ENCODE results near the gene ESYT1. TPM values are rescaled to one million over a fixed set of nuclear protein-coding genes. Genes with fewer than 3 reads are reported as not detected.

ESYT1 gene
- total and polyA plus RNA-seq, 2 donors (not counting 3 experiments of a cell fraction or from before 2014, with no cell fraction given) = 161 to 234 TPM

DNA sequence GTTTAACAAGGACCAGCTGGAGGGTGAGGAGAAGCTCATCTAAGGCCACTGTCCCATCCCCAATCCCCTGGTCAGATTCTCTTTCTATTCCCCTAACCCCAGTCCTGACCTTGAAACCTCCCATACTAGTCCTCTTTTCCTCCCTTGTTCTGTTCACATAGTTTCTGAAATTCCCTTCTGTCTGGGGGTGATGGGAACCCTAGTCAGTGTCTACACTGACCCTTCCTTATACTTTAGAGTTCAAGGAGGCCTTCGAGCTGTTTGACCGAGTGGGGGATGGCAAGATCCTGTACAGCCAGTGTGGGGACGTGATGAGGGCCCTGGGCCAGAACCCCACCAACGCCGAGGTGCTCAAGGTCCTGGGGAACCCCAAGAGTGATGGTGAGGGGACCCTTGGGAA lies 26.8 kb downstream of the ESYT1 start:
- no TSS peak for BruUV-seq (replicated peaks)
- FAIRE-seq (no peak), DNase-seq (ENCODE audit: low read depth, low spot score) (no peak)
- no peaks in the 10 kb centered on the region for H4K20me1 ChIP-seq (replicated peaks; ENCODE audit: control insufficient read depth, extremely low read depth, insufficient read depth, low read length)
- dilution Hi-C loops (cut with MboI; ENCODE audit: extremely low pct_ligation_motif_present, low sequenced_read_pairs) = no loop called here
- no peaks in the 10 kb centered on the region for H3K27me3 ChIP-seq (ENCODE audit: control insufficient read depth in 2 of 2, insufficient read depth in 2 of 2, low read length in 2 of 2)
- intact Hi-C loops (cut with micrococcal nuclease) = no loop called here
- TF ChIP-seq JUN (IDR thresholded peaks at IDR 0.05; ENCODE audit: borderline replicate concordance, insufficient read depth, insufficient read length, low read depth) (no peak), FOS (IDR thresholded peaks at IDR 0.05; ENCODE audit: borderline replicate concordance, insufficient read depth, low read length) (no peak), EZH2 (IDR thresholded peaks at IDR 0.05; ENCODE audit: borderline replicate concordance, low read depth, low read length, severe bottlenecking) (no peak), POLR2AphosphoS5 (IDR thresholded peaks at IDR 0.05; ENCODE audit: insufficient read depth, low read depth, low read length) (no peak), MYC (IDR thresholded peaks at IDR 0.05; ENCODE audit: low read depth, low read length) (no peak), POLR2A (IDR thresholded peaks at IDR 0.05; ENCODE audit: low read depth, low read length) (no peak), GATA2 (IDR thresholded peaks at IDR 0.05; ENCODE audit: insufficient read depth, insufficient read length, low read depth, low read length) (no peak)
- TF ChIP-seq, protein P1, sequence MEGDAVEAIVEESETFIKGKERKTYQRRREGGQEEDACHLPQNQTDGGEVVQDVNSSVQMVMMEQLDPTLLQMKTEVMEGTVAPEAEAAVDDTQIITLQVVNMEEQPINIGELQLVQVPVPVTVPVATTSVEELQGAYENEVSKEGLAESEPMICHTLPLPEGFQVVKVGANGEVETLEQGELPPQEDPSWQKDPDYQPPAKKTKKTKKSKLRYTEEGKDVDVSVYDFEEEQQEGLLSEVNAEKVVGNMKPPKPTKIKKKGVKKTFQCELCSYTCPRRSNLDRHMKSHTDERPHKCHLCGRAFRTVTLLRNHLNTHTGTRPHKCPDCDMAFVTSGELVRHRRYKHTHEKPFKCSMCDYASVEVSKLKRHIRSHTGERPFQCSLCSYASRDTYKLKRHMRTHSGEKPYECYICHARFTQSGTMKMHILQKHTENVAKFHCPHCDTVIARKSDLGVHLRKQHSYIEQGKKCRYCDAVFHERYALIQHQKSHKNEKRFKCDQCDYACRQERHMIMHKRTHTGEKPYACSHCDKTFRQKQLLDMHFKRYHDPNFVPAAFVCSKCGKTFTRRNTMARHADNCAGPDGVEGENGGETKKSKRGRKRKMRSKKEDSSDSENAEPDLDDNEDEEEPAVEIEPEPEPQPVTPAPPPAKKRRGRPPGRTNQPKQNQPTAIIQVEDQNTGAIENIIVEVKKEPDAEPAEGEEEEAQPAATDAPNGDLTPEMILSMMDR (IDR thresholded peaks at IDR 0.05; ENCODE audit: extremely low read depth in 1 of 2, insufficient read depth in 1 of 2, low read depth in 1 of 2, low read length in 2 of 2) = no peak
- TF ChIP-seq, protein P2, sequence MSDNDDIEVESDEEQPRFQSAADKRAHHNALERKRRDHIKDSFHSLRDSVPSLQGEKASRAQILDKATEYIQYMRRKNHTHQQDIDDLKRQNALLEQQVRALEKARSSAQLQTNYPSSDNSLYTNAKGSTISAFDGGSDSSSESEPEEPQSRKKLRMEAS (IDR thresholded peaks at IDR 0.05; ENCODE audit: insufficient read depth, insufficient read length) = no peak
- H2AFZ ChIP-seq (ENCODE audit: low read depth, low read length) = no peak overlapping the region
- CTCF ChIA-PET = interaction anchor here (0.7 to 1.9 kb wide), 3 partner anchors 27 to 30 kb away, joined by 3 to 6 read pairs (median 4); partner anchors contain the start of gene ESYT1
- peaks cover 22% of the 10 kb centered on the region for H3K4me1 ChIP-seq (ENCODE audit: control insufficient read depth, extremely low read depth, insufficient read depth, low read length)
- POLR2A ChIA-PET = no interaction called here
- no peak overlapping the region for H3K4me2 ChIP-seq (ENCODE audit: insufficient read depth, low read length)
- H3K9me1 ChIP-seq (replicated peaks; ENCODE audit: control insufficient read depth, extremely low read depth, insufficient read depth, low read length) = no peaks in the 10 kb centered on the region
- peaks cover 3 to 7% of the 10 kb centered on the region in 2 experiments for H3K36me3 ChIP-seq (ENCODE audit: control insufficient read depth in 2 of 2, extremely low read depth in 1 of 2, insufficient read depth in 2 of 2, low read length in 2 of 2)
- H3K9ac ChIP-seq (replicated peaks; ENCODE audit: extremely low read depth, insufficient read depth, low read length) = no peak overlapping the region
- H3K9me3 ChIP-seq (replicated peaks; ENCODE audit: control insufficient read depth, insufficient read depth, low read length) = no peaks in the 10 kb centered on the region
- H3K79me2 ChIP-seq (ENCODE audit: control insufficient read depth, insufficient read depth, low read length) = peaks cover 21% of the 10 kb centered on the region
- no peak overlapping the region for H3K4me3 ChIP-seq (replicated peaks in 1 of 3; ENCODE audit: insufficient read depth in 1 of 3, low read depth in 1 of 3, low read length in 3 of 3)
- H3K27ac ChIP-seq (ENCODE audit: insufficient read depth, low read depth, low read length) = no peak overlapping the region
